Stimulated activated CD8-positive, alpha-beta memory T cell treated with anti-CD3 and anti-CD28 coated beads, Interleukin-4, amount 100 ng/mL, for 1 hour (primary cell): ENCODE results near the gene SMYD3.

Experiments used
- DNase-seq, 2 donors: peaks; one replicate each; pipeline ENCODE4 v3.0.0-alpha.2; 2020; ENCODE audit warnings: low read depth in 2 of 2, low spot score in 1 of 2

SMYD3 gene

DNA sequence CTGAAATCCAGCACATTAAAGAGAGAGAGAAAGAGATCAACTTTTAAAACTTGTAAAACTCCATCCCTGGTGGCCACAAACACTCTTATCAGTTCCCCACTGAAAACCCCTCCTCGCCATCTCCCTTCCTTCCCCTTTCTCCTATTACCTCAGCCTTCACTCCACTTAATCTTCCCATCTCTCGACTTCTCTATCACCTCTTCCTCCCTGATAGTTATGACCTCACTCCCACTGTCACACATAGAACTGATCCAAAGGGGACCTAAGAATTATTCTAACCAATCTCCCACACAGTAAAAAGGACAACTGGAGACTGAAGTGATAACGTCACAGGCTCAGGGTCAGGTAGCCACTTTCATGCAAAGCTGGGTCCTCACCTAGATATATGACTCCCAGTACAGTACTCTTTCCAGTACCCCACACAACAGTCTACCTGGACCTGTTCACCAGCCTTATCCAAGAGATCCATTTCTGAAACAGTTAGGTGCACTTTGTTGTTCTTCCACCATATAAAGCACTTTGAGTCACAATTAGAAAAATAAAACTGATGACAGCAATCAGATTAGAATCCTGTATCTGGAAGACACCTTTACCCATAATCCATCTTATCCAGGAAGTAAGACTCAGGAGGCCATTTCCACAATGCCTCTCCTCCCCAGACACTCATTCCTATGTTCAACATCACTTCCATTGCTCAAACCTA lies 324.8 kb downstream of the SMYD3 start:
- no peak for DNase-seq

DNA sequence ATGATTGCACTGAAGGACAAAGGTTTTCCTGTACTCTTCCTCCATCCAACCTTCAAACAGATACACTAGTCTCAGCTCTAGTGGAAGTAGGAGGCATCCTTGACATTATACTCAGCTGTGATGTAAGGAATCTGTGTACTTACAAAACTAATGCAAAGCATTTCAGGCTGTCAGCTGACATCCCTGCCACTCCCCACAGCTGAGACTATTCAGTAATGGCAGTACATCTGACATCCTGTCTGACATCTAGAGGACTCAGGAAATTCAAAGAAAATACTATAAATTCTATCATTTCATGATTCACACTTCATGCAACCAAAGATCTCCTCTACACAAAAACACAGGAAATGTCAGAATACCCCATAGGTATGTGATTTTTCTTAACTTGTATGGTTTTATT lies 325.8 kb downstream of the SMYD3 start:
- DNase-seq, result no peak

DNA sequence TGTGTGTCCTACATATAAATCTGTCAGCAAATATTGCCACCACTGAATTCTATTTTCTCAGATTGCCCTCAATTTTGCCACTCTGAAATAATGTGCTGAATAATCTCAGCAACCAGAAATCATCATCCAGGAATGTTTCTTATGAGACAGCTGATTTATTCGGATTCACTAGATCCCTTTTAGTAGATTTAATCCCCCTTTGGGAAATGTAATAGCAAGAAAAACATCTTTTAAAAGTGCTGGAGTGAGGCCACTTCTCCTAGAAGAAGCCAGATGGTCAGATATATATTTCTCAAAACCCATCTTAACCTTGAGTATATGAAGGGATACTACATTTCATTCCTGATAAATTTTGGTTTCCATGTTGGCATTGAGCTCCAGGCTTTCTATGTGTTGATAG lies 327.7 kb downstream of the SMYD3 start:
- DNase-seq, result no peak

DNA sequence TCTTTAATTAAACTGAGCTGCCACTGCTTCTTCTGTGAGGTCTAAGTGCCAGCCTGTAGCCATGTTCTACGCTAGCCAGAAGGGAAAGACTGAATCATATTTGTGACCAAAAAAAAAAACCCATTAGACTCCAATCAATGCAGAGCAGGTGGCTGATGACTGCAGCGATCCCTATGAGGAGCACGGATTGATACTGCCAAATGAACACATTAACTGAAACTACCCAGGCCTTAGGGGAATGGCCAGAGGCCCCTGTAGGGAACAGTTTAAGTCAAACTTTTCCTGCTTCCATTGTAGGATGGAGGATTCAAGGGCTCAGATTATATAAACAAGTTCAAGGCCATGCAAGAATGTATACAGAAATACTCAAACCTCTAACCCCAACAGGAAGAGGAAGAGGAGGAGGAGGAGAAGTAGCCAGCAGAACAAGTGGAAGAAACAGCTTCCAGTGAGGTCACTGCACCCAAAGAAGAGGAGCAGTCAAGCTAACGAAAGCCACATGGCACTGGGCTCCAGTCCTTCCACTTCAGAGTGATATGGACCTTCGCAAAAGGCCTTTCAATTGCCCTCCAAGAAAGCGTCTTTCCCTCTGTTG lies 328.3 kb downstream of the SMYD3 start:
- no peak for DNase-seq

DNA sequence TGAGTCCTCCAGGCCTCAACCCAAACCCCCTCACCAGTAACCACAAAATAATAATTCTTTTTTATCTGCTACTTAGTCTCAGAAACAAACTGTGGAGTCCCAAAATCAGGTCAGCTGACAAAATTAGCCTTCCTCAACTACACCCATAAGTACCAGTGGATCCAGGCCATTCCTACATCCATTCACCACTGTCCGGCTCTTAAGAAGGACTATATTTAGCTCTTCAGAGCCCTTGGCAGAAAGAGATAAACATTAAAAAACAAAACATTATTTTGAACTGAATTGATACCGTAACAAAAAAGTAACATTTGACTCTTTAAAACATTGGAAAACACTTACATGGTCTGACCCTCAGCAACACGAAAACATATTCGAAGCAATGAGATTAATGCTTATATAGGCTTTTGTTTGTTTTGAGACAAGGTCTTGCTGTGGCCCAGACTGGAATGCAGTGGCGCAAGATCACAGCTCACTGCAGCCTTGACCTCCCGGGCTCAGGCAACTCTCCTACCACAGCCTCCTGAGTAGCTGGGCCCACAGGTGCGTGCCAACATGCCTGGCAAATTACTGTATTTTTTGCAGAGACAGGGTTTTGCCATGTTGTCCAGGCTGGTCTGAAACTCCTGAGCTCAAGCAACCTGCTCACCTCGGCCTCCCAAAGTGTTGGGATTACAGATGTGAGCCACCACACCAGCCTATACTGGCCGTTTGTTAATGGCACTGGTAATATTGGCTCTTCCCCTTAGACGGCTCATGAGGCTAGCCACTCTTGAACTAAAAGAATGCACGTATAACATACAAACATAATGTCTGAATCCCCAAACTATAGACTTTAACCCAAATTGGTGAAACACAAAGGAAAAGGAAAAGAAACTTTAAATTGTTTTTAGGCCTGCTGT lies 330.7 kb downstream of the SMYD3 start:
- DNase-seq, result no peak

DNA sequence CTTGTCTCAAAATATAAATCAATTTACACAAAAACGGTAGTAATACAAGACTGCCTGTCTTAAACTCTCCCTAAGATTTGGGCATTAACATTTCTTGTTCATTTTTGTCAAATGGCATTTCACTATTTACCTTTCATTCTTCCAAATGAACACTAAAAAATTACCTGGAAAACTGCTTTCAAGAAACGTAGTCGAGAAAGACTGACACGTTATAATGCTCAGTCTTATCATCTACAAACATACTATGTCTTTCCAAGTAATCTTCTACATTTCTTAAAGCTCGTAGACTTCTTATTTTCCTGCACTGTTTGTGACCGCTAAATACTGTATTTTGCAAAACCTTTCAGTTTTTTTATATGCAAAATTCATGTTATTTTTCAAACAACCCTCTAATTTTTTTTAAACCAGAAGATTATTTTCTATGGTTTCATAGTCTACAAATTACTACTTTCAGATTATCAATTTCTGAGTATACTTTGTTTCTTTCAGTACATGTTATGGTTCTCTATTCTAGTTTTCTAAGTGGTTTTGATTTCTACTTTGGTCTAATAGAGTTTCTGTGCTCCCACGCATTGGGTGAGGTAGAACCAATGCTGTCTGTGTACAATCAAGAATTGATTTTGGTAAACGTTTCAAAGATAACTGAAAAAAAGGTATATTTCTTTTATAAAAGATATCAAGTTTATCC lies 336.4 kb downstream of the SMYD3 start:
- no peak for DNase-seq

DNA sequence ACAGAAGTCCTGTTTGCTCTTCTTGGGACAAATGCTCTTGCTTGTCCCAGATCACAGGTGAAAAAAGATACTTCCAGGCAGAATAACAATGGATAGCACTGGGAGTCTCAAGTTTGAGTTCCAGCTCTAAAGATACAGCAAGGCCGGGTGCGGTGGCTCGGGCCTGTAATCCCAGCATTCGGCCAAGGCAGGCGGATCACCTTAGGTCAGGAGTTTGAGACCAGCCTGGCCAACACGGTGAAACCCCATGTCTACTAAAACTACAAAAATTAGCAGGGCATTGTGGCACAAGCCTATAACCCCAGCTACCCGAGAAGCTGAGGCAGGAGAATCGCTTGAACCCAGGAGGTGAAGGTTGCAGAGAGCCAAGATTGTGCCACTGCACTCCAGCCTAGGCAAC lies 337.6 kb downstream of the SMYD3 start:
- DNase-seq, result no peak

DNA sequence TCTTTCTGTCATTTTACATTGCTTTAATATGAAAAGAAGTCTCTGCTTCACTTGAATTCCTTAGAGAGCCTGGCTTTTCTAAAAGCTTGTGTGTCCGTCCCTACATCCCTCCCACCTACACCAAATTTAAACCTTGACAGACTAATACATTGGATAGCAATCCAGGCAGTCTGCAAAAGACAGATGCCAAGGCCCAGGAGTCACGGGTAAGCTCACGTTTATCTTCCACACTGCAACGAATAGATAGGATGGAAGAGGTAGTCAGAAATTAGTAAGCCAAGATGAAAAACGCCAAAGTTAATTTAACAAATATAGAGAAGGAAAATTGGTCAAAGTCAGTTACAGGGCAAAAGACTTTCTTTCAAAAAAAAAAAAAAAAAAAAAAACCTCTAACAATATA lies 338.1 kb downstream of the SMYD3 start:
- no peak for DNase-seq

DNA sequence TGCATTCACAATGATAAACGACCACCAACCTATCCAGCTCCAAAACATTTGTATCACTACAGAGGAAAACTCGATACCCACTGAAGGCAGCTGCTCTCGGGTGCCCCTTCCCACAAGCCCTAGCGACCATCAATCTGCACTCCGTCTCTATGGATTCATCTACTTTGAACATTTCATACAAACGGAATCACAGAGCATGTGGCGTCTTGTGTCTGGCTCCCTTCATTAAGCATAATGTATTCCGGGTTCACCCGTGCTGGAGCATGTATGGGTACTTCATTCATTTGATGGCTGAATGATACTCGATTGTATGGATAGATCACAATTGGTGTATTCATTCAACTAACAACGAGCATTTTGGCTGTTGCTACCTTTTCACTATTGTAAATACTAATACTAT lies 340.2 kb downstream of the SMYD3 start:
- no peak for DNase-seq

DNA sequence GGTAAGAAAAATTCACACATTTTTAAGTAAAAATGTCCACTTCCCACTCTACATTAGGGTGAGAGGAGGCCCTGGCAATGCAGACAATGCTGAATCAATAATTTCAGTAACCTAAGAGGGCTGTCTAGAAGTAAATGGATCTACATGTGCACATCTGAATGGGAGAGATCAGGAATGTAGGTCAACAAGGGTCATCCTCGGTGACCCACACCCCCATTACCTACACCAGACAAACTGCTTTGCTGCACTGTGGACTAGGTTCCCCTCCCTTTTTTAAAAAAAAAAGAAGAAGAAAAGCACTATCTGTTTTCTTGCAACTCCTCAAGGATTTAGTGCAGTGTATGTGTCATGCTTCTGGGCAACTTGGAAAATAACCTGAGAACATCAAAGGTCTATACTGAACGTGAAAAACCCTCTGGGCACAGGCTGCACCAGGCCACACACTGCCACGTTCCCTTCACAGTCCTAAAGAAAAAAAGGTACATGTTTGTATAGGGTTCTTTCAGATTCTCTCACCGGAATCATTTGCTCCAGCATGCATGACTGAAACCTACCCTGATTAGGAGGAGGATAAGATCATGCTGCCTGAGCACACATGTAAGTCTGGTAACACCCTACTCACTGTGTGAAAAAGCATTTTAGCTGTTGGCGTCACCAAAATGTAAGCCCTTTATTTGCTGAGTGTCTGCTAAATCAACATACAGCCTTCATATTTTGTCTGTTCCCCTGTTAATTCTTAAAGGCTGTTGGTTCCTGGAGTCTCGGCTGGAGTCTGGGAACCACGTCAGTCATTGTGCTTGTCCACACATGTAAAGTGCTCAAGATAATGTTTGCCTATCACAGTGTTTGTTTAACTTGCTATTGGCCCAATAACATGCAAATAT lies 341.0 kb downstream of the SMYD3 start:
- DNase-seq, result no peak

DNA sequence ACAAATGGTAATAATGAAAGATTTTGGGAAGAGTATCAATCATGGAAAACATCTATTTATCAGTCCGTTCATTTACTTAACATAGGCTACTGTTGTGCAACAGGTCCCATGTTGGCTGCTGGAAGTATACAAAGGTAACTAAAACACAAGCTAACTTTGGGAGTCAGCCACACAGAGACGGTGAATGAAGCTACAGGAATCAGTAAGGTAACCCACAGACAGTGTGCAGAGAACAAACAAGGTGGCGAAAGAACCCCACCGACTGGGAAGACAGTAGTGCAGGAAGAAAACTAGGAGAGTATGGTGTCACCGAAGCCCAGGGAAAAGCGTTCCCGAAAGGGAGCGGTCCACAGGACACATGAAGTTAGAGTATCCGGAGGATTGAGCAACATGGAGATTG lies 342.3 kb downstream of the SMYD3 start:
- DNase-seq, result no peak

DNA sequence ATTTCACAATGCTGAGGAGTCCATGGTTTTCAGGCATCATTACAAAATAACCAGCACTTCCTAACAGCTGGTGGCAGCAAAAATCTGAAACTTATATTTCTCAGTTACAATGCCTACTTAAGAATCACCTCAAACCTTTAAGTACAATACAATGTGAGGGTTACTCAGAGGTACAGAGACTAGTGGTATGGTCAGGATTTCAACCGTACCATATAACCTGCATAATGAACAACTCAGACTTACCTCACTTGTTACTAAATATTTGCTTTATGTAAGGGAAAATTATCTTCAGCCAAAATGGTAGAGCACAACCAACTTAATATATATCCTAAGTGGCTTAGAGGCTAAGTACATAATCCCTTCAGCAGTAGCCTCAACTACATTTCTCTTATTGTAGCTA lies 344.5 kb downstream of the SMYD3 start:
- DNase-seq, result no peak

DNA sequence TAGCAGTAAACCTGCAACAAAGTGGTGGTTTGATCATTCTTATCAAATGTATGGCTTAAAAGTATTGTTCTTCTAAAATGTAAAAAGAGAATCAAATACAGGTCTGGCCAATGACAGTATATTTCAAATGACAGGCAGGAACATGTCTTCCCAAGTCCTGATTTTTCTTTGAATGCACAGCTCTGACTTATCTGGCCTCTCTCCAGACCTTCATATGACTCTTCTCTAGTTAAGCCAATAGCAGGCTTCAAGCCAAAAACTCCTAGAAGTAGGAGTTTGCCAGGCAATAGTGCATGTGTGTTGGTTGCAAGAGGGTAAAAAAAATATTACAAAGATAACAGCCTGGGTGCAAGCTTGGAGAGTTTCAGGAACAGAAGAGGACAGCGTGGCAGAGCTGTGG lies 345.5 kb downstream of the SMYD3 start:
- DNase-seq, result no peak

DNA sequence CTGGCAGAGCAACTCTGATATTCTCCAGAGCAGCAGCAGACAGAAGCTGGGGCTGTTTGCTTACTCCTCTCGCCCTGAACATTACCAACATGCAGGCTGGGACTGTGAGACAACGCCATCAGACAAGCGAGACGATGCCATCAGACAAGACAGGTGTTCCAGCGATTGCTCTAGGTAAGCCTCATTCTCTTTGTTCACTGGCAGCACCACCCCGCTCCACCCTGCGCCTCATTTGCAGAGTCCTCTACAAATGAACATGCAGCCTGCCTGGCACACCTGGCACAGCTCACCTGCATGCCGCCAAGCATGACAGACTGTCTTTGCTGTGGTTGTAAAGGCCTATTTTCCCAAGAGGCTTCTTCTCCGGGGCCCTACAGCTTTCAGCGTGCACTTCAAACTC lies 346.2 kb downstream of the SMYD3 start:
- DNase-seq, result no peak

DNA sequence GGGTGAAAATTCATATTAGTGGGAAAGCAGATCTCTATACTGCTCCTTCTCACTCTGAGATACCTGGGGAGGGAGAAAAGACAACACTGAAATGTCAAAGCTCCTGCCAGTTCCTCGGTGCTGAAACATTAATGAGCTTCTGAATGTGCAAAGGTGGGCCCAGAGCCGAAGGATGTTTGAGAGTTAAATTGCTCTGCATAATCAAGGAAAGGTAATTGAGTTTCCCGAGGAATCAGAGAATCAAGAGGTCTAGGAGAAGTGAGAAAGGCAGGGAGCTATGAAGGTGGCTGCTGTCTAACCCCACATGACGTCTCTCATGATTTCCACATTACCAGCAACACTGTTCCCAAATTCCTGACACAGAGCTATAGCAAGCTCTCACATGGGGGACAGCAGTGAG lies 346.7 kb downstream of the SMYD3 start:
- no peak for DNase-seq

DNA sequence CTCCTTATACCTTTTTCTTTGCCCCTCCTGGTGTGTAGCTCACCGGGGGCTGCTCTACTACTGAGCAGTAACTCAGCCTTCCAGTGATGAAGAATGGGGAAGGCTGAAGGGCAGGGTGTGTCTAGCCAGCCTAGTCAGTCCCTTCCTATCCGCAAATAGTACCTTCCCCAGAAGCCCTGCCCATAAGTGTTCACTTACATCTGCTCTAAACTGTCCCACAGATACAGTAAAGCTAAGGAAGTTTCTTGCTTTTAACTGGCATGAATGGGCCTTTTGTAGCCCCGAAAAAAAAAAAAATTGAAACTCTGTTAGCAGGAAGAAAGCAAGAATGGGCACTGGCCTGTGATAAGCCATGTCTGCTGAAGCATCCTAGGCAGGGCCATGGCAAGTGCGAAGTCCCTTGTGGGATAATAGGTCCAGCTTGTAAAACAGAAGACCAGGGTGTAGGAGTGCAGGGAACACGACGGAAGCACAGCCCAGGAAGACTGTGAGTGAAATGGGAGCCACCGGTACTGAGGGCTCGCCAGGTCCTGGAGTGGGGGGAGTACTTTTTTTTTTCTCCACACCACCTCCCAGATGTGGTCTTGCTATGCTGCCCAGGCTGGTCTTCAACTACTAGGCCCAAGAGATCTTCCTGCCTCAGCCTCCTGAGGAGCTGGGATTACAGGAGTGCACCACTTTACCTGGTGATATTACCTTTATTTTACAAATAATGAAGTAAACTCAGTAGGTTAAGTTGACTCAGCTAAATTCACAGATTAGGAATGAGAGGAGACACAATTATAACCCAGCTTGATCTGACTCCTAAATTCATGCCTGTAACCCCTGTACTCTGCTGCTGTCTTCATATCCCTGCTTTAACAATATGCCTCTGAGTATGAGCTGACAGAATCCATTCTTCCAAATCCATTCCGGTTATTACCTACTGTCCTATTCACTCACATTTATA lies 347.5 kb downstream of the SMYD3 start:
- no peak for DNase-seq

DNA sequence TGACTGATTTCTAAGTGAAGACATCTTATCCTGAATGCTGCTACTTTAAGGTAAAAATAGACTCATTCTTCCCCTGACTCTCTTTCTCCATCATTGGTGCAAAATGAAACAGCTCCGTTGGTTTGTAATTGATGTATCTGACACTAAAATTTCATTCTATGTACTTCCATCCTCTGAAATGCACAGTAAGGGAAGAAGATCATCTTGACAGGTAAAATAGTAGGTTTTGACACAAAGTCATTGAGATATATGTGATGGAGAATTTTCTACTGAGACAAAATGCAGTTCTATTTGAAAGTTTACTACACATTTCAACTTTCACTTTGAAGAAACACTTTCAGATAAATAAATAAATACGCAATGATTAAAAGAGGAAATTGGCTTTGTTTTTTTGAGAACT lies 348.9 kb downstream of the SMYD3 start:
- no peak for DNase-seq

DNA sequence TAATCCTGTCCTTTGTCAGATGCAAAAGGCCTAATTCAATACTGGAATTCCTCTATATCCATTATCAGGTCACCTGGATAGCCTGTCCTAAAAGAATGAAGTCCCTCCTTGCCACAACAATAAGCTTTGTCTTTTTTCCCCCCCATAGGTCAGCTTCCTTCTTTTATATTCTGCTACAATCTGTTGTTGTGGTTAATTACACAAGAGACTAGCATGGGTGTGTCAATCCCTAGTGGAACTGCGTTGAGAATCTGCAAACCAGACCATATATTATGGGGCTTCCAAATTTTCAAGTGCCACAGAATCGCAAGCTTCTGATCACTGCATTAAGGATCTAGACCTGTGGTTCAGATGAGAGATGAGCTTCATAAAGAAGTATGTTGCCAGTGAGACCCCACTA lies 349.6 kb downstream of the SMYD3 start:
- DNase-seq, result no peak

DNA sequence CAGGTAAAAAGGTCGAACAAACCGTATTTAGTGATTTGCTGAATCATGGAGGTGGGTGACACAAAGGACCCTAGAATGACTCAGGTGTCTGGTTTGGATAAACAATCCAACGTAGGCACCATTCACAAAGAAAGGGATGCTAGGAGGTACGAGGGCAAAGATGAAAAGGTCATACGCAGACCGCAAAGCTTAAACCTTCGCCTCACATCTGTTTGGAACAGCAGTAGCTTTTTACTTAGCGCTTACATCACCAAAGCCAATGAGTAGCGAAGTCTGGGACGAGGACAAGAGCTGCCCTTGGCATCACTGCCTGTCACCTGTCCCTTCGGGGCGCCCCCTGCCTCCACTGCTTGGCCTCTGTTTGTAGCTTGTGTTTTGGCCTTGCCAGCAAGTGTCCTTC lies 350.2 kb downstream of the SMYD3 start:
- DNase-seq, result no peak

DNA sequence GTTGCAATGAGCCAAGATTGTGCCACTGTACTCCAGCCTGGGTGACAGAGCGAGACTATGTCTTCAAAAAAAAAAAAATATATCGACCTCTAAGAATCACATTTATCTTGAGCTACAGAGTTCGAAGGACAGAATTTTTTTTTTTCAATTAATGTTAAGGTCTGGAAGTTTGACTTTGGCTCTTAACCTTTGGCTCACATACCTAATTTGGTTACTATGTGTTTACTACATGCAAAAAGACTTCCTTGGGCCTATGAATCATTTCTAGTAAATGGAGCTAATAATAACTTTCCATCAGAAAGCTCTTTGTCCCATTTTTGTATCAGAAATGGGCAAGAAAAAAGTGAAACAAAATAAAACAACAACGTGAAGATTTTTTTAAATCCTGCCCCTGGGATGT lies 351.2 kb downstream of the SMYD3 start:
- DNase-seq, result no peak
